HG03342 (cell line): ENCODE data around the gene RBBP8.
A peak's percentile ranks its signal among the peaks of the same experiment; 100 is the strongest.
"Not testable (repeated sequence)": the region's sequence is repeated elsewhere in the genome, so short reads cannot be mapped to it uniquely, and the experiment has no call there.

Experiments used
- ATAC-seq: cut with Tn5 transposase; IDR thresholded peaks from one replicate; pipeline ENCODE4 v1.9.1; 2021; ENCODE audit warnings: mild to moderate bottlenecking, moderate library complexity; ENCODE audit not compliant: unreplicated experiment

Gene RBBP8

DNA sequence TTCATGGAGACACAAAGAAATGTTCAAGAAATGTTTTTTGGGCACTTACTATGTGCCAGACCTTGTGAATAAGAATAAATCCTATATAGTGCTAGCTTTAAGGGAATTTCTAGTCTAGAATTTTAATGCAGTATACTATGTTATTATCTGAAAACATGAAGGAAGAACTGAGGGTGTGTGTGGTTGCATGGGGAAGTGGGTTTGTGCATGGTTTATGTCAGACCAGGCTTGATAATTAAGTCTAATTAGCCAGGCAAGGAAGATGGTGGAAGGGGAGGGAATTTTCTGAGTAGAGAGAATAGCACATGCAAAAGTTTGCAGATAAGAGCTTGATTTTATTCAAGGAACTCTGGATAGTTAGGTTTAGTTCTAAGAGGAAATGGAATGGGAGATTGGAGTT is 6.5 kb downstream of the RBBP8 start:
- no peak for ATAC-seq

DNA sequence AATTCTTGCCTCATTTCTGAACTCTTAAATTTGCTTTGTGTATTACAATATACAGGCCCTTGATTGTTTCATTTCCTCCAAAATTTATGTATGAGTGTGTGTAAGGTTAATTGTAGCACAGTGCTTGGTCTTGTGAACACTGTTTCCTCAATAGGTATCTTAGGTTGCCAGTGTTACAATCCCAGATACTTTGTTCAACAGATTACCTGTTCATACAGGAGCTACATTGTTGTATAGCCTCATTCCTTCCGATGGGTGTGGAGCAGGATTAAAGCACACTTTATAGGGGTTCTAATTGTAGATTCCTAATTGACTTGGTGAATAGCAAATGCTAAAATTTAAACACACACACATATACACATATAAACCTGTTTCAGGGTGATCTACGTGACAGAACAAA is 10.7 kb downstream of the RBBP8 start:
- ATAC-seq: no peak

DNA sequence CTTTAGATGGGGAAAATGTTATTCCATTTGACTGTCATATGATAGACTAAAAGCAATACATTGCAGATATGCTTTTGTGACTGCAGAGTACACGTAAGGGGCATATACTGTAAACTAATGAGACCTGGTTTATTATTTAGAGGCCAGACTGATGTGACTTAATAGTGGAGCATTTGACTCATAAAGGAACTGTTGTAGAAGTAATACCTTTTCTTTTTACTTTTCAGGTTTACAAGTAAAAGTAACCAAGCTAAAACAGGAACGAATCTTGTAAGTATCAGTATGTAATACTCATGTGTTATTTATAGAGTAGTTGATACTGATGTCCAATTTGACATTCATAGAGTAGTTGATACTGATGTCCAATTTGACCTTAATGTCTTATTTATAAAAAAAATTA is 13.1 kb downstream of the RBBP8 start:
- no peak for ATAC-seq

DNA sequence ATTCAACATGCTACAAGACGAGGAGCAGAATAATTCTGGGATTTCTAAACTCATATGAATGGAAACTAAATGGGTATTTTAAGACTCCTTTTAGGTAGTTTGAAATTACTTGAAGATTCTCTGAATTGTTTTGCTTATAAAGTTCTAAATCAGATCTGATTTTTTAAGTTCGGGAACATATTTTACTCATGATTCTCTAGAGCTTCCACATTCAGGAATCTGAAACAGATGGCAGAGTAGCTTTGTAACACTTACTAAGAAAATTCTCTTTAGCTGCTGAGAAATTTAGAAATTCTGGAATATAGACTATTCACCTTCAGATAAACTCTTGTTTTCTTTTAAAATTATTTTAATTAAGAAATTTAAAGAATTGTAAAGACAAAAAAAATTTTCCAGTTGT is 13.7 kb downstream of the RBBP8 start:
- ATAC-seq: no peak

DNA sequence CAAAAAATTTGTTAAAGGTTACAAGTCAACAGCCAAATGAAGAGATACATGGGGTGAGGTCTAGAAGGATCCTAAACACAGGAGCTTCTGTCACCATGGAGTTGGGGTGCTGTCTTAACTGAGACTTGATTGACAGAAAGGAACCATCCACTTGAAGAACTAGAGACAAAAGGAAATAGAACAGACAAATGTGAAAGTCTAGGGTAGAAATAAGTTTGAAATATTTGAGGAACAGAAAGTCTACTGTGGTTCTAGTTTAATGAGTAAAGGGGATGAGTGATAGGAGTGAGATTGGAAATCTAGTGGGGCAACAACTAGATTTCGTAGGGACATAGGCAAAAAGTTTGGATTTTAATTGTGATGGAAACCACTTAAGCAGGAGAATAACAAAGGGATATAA is 18.7 kb downstream of the RBBP8 start:
- ATAC-seq: no peak

DNA sequence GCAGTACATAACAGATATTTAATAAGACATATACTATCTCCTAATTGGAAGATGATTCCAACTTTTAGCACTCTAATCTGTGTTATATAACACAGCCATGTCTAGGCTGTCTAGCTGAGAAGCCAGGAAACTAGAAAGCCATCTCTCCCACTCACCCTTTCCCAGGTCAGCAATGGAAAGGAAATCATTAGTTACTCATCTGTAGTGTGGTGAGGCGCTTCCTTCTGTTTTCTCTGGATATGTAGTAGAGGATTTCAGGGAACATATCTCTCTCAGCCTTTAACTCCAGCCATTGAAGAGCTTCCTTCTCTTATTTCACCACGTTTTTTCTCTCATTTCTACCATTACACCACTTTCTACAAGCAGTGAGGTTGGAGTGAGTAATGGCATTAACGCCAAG is 19.4 kb downstream of the RBBP8 start:
- no peak for ATAC-seq

DNA sequence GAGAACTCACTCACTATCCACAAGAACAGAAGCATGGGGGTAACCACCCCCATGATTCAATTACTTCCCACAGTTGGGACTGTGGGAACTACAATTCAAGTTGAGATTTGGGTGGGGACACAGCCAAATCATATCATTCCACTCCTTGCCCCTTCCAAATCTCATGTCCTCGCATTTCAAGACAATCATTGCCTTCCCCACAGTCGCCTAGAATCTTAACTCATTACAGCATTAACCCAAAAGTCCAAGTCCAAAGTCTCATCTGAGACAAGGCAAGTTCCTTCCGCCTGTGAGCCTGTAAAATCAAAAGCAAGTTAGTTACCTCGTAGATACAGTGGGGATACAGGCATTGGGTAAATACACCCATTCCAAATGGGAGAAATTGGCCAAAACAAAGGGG is 20.9 kb downstream of the RBBP8 start:
- ATAC-seq: not testable (repeated sequence)

DNA sequence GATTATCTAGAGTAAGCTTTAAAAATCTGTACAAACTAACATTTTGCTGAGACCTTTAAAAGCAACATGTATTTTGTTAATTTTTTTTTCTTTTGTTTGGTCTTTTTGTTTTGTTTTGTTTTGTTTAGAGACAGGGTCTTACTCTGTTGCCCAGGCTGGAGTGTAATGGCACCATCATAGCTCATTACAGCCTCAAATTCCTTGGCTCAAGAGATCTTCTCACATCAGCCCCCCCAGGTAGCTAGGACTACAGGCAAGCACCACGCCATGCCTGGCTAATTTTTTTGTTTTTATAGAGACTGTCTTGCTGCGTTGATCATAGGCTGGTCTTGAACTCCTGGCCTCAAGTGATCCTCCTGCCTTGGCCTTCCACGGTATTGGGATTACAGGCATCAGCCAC is 23.1 kb downstream of the RBBP8 start:
- ATAC-seq: no peak

DNA sequence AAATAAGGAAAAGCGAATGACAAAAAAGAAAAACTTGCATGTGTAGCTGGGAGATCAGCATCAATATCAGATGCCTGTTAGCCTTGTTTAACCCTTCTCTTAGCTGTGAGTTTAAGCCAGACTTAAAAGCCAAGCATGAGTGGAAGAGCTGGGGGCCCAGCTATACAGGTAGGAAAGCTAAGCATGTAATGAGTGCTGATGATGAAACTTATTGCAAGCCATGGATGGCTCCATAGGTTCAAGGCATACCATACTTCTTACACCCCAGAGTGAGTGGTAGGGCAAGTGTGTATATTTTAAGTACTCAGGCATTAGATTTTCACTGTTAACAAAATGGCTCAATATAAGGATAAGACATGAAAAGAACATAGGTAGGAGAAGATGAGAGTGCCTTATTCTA is 28.0 kb downstream of the RBBP8 start:
- no peak for ATAC-seq

DNA sequence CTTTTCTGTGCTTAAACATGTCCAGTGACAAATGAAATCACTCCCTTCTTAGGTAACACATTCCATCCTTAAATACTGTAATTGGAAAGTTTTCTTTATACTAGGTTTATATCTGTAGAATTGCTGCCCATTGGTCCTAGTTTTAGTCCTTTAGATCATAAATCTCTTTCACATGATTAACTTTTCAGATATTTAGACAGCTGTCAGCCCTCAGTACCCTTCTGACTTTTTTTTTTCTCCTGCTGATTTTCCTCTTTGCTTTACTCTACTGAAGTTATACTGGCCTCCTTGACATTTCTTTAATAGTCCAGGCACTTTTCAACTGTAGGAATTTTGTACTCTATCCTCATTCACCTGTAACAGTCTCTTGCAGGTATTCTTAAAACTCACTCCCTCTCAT is 28.9 kb downstream of the RBBP8 start:
- ATAC-seq: no peak

DNA sequence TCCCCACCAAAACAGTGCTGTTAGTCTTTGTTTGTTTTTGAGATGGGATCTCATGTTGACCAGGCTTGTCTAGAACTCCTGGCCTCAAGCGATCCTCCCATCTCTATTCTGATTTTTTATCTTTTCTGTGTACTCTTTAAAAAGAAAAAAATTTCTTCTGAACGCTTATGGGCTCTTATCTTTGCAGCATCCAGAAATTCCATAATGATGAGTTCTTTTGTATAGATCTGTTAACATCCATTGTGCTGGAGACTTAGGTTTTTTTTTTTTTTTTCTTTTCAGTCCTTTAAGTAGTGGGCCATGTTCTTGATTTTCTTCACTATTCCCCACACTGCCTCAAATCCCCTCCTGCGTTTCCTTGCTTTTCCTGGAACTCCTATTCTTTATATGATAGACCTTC is 31.0 kb downstream of the RBBP8 start:
- no peak for ATAC-seq

DNA sequence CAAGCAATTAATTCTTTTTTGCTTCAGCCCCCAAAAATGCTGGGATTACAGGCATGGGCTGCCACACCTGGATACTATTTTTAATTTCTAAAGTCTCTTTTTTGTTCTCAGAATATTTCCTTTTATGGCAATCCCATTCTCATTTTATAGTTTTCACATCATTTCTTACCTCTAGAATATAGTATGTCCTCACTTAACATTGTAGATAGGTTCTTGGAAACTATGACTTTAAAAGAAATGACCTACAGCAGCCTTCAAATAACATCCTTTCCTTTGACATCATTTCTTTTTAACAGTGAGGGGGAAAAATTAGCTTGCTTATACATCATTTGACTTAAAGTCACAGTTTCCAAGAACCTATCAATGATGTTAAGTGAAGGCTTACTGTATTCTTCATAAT is 31.6 kb downstream of the RBBP8 start:
- no peak for ATAC-seq

DNA sequence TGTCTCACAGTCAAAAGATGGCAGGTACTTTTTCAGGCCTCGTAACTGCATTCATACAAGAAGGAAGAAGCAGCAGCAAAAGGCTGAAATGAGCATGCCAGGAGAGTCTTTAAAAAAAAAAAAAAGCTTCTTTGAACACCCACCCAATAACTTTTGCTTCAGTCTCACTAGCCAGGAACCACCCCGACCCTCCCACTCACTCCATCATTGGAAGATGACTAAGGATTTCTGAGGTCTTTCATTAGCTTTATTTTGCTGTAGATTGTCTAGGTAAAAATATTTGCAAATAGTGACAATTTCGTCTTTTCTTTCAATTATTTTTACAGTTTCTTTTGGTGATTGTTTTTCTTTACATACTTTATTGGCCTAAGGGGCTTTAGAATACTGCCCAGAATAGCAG is 37.9 kb downstream of the RBBP8 start:
- no peak for ATAC-seq

DNA sequence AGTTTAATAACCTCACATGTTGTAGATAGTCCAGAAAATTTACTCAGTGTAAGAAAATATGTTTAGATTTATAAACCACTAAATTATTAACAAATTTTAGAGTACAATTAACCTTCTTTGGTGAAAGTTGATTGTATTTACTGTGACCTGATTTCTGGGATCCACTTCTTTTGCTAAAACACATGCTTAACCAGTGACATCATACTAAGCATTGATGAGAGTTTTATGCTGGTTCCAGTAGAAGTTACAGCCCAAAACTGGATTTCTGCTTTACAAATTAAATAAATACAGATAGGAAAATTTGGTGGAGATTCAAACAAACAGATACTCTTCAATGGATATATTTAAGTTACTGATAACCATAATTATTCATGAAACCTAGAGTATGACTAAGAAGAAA is 40.9 kb downstream of the RBBP8 start:
- ATAC-seq: no peak

DNA sequence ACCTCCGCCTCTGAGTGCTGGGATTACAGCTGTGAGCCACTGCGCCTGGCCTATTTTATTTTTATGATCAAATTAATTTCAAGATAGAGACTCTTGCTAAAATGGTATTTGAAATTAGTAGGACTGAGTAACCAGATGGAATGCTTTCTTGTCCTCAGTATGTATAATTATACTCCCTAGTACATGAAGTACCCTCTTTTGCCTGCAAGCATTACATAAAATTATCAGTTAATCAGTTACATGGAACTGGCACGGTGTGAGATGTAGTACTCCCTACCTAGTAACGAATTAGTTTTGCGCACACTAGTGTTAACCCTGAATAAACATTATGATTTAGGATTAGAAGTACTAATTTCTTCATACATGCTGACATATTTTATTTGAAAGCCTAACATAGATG is 41.6 kb downstream of the RBBP8 start:
- no peak for ATAC-seq

DNA sequence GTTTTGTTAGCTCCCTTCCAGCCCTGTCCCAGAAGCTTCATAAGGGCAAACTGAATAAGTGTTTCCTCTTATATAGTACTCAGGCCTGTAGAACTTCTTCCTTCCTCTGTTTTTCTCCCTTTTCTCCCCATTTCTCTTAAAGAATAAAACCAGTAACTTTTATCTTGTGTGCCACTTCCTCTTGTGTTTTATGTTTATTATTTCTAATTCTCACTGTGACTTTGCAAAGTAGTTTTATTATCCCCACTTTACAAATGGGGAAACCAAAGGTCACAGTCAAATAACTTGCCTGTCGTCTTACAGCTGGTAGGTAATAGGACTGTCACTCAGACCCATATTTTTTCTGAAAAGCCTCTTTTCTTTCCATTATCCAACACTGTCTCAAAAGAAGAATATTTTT is 42.4 kb downstream of the RBBP8 start:
- ATAC-seq: no peak

DNA sequence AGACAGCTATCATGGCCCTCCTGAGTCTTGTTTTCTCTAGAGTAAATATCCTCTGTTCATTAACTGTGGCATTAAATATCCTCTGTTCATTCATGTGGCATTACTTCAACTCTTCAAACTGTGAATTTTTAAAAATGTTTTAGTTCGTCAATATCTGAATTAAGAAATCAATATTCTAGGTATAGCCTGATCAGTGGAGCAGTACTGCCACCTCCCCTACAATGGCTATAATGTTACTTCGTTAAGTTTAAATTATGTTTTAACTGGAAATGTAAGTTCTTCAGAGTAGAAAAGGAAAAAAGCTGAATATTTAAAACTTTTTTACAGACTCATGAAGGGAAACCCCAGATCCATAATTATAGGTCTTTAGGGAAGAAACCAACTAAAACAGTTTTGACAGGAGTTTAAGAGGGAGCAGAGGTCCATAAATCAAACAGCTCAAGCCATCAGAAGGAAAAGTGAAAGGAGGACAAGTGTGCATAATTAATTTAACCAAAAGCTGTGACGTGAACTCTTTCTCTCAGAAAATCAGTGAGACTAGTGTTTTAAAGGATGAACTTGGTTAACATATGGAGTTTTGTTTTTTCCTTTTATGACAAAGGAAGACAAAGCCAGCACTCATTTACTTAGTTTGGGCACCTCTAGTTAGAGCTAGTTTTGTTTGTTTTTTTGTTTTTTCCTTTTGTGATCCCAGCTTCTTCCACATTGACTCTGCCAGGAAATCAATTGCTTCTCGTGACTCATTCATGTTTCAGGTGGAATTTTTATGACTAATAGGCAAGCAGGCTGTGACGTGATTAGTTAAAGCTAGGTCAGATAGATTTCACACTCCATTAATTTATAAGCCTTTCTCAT is 44.9 kb downstream of the RBBP8 start:
- peak; percentile 48 for ATAC-seq

DNA sequence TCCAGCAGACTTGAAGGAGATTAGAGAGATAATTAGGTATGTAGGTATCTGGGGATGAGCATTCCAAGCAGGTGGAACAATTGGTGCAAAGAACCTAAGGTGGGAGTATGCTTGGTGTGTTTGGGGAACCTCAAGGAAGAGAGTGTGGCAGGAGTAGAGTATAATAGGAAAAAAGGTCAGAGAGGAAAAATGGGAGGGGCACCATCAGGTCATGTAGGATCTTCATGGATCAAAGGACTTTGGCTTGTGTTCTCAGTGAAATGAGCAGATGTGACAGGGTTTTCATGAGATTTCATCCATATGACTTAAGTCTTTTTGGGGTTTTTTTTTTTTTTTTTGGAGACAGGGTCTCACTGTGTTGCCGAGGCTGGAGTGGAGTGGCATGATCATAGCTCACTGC is 47.3 kb downstream of the RBBP8 start:
- ATAC-seq: no peak

DNA sequence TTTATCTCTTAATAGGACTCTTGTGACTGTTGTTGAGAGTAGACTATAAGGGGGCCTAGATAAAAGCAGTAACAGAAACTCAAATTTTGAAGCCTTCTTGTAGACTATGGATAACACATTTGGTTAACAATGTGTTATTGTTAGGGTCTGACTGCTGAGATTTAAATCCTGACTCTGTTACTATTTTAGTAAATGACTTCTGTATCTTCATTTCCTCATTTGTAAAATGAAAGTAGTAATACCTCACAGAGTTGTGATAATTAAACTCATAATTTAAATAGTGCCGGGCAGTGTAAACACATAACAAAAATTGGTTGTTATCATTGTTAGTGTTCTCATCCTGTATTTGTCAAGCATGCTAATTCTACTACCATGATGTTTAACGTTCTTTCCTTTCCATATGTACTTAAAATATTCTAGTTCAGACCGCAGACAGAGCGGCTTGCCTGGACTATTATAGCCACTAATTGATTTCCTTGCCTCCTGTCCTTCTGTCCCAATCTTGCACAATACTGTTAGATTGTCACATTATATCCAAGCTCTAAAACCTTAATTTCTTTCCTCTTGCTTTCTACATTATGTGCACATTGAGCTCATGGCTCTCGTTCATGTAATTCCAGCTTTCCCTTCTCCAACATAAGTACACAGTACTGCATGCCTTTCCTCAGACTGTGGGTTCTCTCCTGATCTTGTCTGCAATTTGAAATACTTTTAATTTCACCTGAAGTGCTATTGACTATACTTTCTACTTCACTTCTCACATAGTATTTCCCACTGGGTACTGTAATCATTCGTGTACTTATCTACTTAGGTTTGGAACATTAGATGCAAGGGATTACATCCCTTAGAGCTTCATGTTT is 48.4 kb downstream of the RBBP8 start:
- no peak for ATAC-seq

DNA sequence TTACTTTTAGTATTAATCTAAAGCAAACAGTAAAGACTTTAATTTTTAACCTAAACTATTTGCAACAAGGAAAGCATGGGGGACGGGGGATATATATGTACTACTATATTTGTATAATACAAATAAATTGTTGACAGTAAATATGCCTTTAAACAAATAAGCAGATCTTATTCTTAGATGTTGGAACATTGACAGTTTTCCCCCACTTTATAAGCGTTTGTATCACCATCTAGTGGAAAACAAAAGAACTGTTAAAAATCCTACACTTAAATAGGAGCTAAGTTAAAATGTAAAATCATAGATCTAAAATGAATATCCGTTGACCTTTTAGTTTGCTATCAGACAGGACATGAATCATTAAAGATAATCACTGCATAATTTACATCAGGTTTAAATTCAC is 50.0 kb downstream of the RBBP8 start:
- no peak for ATAC-seq

DNA sequence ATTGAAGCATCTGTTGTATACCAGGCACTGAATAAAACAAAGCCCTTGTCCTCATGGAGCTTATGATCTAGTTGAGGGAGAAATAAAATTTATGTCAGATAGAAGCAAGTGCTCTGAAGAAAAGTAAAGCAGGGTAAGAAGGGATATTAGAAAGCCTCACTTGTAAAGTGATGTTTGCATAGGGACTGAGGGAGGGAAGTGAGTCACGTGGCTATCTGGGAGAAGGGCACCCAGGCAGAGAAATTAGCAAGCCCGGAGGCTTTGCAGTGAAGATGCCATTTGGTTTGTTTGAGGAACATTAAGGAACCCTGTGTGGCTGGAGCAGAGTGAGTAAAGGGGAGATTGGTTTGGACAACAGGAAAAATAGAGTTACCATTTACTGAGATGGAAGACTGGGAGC is 52.1 kb downstream of the RBBP8 start:
- ATAC-seq: no peak

DNA sequence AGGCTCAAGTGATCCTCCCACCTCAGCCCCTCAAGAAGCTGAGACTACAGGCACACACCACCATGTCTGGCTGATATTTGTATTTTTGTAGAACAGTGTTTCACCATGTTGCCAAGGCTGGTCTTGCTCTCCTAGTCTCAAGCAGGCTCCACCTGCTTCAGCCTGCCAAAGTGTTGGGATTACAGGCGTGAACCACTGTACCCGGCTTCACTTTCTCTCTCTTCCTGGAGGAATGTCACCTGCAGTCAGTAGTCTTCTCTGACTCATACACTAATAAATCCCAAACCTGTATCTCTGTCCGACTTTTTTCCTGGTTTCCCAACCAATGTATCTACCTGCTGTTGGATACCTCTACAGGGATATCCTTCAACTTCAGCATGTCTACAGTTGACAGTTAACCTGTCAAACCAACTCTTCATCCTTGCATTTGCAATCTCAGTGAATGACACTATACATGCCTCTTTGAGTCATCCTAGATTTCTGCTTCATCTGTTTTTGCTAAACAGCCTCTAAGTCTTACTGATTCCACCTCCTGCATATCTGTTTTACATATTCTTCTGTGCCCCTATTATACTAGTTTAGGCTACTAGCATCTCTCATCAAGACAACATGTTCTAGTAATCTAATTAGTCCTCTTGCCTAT is 54.5 kb downstream of the RBBP8 start:
- no peak for ATAC-seq
